ENCODE data around the gene UBE2V1.

DNA sequence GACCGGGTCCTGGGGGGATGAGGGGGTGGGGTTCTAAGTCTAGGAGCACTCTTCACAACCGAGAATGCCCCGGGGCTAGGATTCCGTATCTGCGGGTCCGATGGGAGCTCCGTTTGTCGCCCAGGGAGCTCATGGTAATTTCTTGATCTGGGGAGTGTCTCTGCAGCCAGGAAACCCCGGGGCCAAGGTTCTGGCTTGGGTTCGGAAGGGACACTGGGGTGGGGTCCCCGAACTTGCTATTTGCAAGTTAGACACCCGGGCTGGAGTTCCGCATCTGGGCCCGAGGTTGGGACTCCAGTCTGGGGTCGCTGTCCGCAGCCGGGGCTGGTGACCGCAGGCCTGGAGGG, 40.2 kb upstream of the UBE2V1 start:
- TF ChIP-seq, protein P1, sequence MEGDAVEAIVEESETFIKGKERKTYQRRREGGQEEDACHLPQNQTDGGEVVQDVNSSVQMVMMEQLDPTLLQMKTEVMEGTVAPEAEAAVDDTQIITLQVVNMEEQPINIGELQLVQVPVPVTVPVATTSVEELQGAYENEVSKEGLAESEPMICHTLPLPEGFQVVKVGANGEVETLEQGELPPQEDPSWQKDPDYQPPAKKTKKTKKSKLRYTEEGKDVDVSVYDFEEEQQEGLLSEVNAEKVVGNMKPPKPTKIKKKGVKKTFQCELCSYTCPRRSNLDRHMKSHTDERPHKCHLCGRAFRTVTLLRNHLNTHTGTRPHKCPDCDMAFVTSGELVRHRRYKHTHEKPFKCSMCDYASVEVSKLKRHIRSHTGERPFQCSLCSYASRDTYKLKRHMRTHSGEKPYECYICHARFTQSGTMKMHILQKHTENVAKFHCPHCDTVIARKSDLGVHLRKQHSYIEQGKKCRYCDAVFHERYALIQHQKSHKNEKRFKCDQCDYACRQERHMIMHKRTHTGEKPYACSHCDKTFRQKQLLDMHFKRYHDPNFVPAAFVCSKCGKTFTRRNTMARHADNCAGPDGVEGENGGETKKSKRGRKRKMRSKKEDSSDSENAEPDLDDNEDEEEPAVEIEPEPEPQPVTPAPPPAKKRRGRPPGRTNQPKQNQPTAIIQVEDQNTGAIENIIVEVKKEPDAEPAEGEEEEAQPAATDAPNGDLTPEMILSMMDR (IDR thresholded peaks at IDR 0.05) = no peak
- TF ChIP-seq POLR2A (IDR thresholded peaks at IDR 0.05) (no peak), EP300 (IDR thresholded peaks at IDR 0.05) (no peak)
